ENCODE measurements around the gene ZNF526.

GRCh38 chr19:42268142-42268703, 48.1 kb downstream of the ZNF526 start:
- TF ChIP-seq CTCF (conservative IDR thresholded peaks at IDR 0.05 in 1 of 2, IDR thresholded peaks at IDR 0.05 in 1 of 2; ENCODE audit: extremely low read depth in 1 of 2, insufficient read depth in 1 of 2, low read depth in 1 of 2, low read length in 2 of 2), result no peak
- no peak for TF ChIP-seq EZH2 (IDR thresholded peaks at IDR 0.05; ENCODE audit: borderline replicate concordance, low read length)

Data from mammary epithelial cell (primary cell).